IMR-90 (cell line): ENCODE results near the gene LRRC61. TPM values are rescaled to one million over a fixed set of nuclear protein-coding genes. Genes with fewer than 3 reads are reported as not detected.
A peak's percentile ranks its signal among the peaks of the same experiment; 100 is the strongest.

Experiments used
- ATAC-seq: fragments of 200-7000 bp; cut with Tn5 transposase; 2 replicates; pipeline ENCODE4 v1.9.1; 2020; ENCODE audit warnings: low read depth, mild to moderate bottlenecking, moderate library complexity
- BruUV-seq: library from RNA; stranded (reverse); fragments of 400-500 nt; replicated peaks from 2 replicates; lab custom pipeline; 2021; lab: Mats Ljungman, UMichigan
- CTCF ChIA-PET: fragments of 300-600 bp; formaldehyde crosslinking; extraction: SDS; loops from one replicate; lab custom pipeline; 2021; ENCODE audit warnings: antibody characterized with exemption; lab: Yijun Ruan, JAX
- POLR2A ChIA-PET: fragments of 300-600 bp; sonication (Branson Sonifier 250); formaldehyde crosslinking; loops from one replicate; lab custom pipeline; 2022; ENCODE audit warnings: antibody characterized with exemption; ENCODE audit not compliant: unreplicated experiment; lab: Charles Lee
- DNase-seq: peaks from one replicate; pipeline ENCODE4 v3.0.0; 2013
- H2AFZ ChIP-seq: replicated peaks from 2 replicates; pipeline ENCODE3; 2013; ENCODE audit warnings: low read length, mild to moderate bottlenecking; ENCODE audit not compliant: poor library complexity
- H2AK5ac ChIP-seq: 2 replicates; pipeline ENCODE4 v1.6.1; 2013; ENCODE audit warnings: low read depth, low read length, inconsistent platforms
- H2AK9ac ChIP-seq: replicated peaks from 2 replicates; pipeline ENCODE3; 2013; ENCODE audit warnings: mild to moderate bottlenecking, low read depth, low read length, moderate library complexity; ENCODE audit not compliant: poor library complexity
- H2BK120ac ChIP-seq: 2 replicates; pipeline ENCODE4 v1.6.1; 2013; ENCODE audit warnings: low read depth, low read length, inconsistent platforms
- H2BK15ac ChIP-seq: 3 replicates; pipeline ENCODE4 v1.6.1; 2013; ENCODE audit warnings: low read depth, low read length, inconsistent platforms
- H2BK20ac ChIP-seq: 2 replicates; pipeline ENCODE4 v1.6.1; 2013; ENCODE audit warnings: low read depth, mild to moderate bottlenecking, inconsistent platforms, low read length, moderate library complexity
- H2BK5ac ChIP-seq: 2 replicates; pipeline ENCODE4 v1.6.1; 2013; ENCODE audit warnings: mild to moderate bottlenecking, low read depth, low read length, inconsistent platforms; ENCODE audit not compliant: poor library complexity, severe bottlenecking
- H3K14ac ChIP-seq: replicated peaks from 2 replicates; pipeline ENCODE4 v1.6.1; 2013; ENCODE audit warnings: low read depth, low read length, inconsistent platforms
- H3K18ac ChIP-seq: 2 replicates; pipeline ENCODE4 v1.6.1; 2013; ENCODE audit warnings: low read depth, low read length, control low read depth
- H3K23ac ChIP-seq: 2 replicates; pipeline ENCODE4 v1.6.1; 2013; ENCODE audit warnings: low read depth, low read length, inconsistent platforms
- H3K27ac ChIP-seq: 2 replicates; pipeline ENCODE4 v1.5.1; 2013; ENCODE audit warnings: mild to moderate bottlenecking, control low read depth, low read length; ENCODE audit not compliant: insufficient read depth
- H3K27me3 ChIP-seq: 2 replicates; pipeline ENCODE4 v1.6.1; 2013; ENCODE audit warnings: low read length; ENCODE audit not compliant: control insufficient read depth, insufficient read depth
- H3K36me3 ChIP-seq: 2 replicates; pipeline ENCODE4 v1.6.1; 2013; ENCODE audit warnings: low read length, mixed read lengths; ENCODE audit not compliant: control insufficient read depth, insufficient read depth
- H3K4ac ChIP-seq: 2 replicates; pipeline ENCODE4 v1.6.1; 2013; ENCODE audit warnings: low read depth, low read length, inconsistent platforms
- H3K4me1 ChIP-seq: 2 replicates; pipeline ENCODE4 v1.6.1; 2013; ENCODE audit warnings: low read length, mixed read lengths; ENCODE audit not compliant: control insufficient read depth, insufficient read depth
- H3K4me2 ChIP-seq: 2 replicates; pipeline ENCODE4 v1.6.1; 2013; ENCODE audit warnings: low read depth, mild to moderate bottlenecking, control low read depth, low read length, moderate library complexity
- H3K4me3 ChIP-seq: 2 replicates; pipeline ENCODE4 v1.5.1; 2013; ENCODE audit warnings: low read depth, mild to moderate bottlenecking, control low read depth, low read length, moderate library complexity; ENCODE audit not compliant: insufficient read depth
- H3K56ac ChIP-seq: 2 replicates; pipeline ENCODE4 v1.6.1; 2013; ENCODE audit warnings: low read length, inconsistent platforms; ENCODE audit not compliant: insufficient read depth; ENCODE audit errors: extremely low read depth
- H3K79me1 ChIP-seq, 2 experiments: 2 replicates each; pipeline ENCODE4 v1.6.1; 2013; ENCODE audit warnings: low read length in 2 of 2, inconsistent platforms in 1 of 2, low read depth in 1 of 2
- H3K9ac ChIP-seq: 2 replicates; pipeline ENCODE4 v1.6.1; 2013; ENCODE audit warnings: low read depth, low read length, control low read depth
- H3K9me1 ChIP-seq: 2 replicates; pipeline ENCODE4 v1.6.1; 2013; ENCODE audit warnings: low read length, inconsistent platforms; ENCODE audit not compliant: insufficient read depth
- H3K9me3 ChIP-seq: 2 replicates; pipeline ENCODE4 v1.6.1; 2013; ENCODE audit warnings: low read length; ENCODE audit not compliant: control insufficient read depth, insufficient read depth
- H4K20me1 ChIP-seq: 2 replicates; pipeline ENCODE4 v1.6.1; 2013; ENCODE audit warnings: low read length, inconsistent platforms; ENCODE audit not compliant: insufficient read depth
- H4K5ac ChIP-seq: 2 replicates; pipeline ENCODE4 v1.6.1; 2013; ENCODE audit warnings: mild to moderate bottlenecking, low read depth, low read length, control low read depth
- H4K8ac ChIP-seq, 2 experiments: 2 replicates each; pipeline ENCODE4 v1.6.1; 2013; ENCODE audit warnings: low read depth in 2 of 2, low read length in 2 of 2, control low read depth in 1 of 2, inconsistent platforms in 1 of 2
- H4K91ac ChIP-seq: 2 replicates; pipeline ENCODE4 v1.6.1; 2013; ENCODE audit warnings: low read depth, low read length, inconsistent platforms; ENCODE audit not compliant: insufficient read depth
- FOS ChIP-seq: fragments of 150-350 bp; IDR thresholded peaks from 2 replicates; pipeline ENCODE4 v1.6.1; 2016; ENCODE audit warnings: low read depth, low read length
- NFE2L2 ChIP-seq: fragments of 150-350 bp; IDR thresholded peaks from 2 replicates; pipeline ENCODE4 v1.6.1; 2016; ENCODE audit warnings: low read depth, mild to moderate bottlenecking, low read length
- RAD21 ChIP-seq: IDR thresholded peaks from 2 replicates; pipeline ENCODE4 v1.6.1; 2012; ENCODE audit warnings: low read length, improper control_type of control experiment
- RCOR1 ChIP-seq: IDR thresholded peaks from 2 replicates; pipeline ENCODE4 v1.6.1; 2012; ENCODE audit warnings: mild to moderate bottlenecking, low read length, improper control_type of control experiment; ENCODE audit not compliant: insufficient replicate concordance
- WGBS, 2 experiments: methylation state at CpG; one replicate each; pipeline versions ENCODE4 v1.1.5 to v1.1.7; 2013; ENCODE audit warnings: missing lambda C conversion rate in 2 of 2; ENCODE audit not compliant: insufficient read length in 1 of 2; ENCODE audit errors: extremely low coverage in 2 of 2; 5-methylcytosine and 5-hydroxymethylcytosine counted together
- dilution Hi-C: fragments of 300-500 bp; cut with HindIII; formaldehyde crosslinking; loops from one replicate; pipeline ENCODE4 v1.14.3; 2018; ENCODE audit warnings: low sequenced_read_pairs; ENCODE audit not compliant: unreplicated experiment
- in situ Hi-C: fragments of 300-500 bp; cut with MboI; formaldehyde crosslinking; loops from 3 replicates; pipeline ENCODE4 v1.14.3; 2019; ENCODE audit warnings: low sequenced_read_pairs, inconsistent platforms, mixed read lengths
- intact Hi-C: fragments of 100-400 bp; cut with micrococcal nuclease; formaldehyde crosslinking; loops from 2 replicates; pipeline ENCODE4 v1.10.0; 2022
- polyA plus RNA-seq, 3 experiments: library from polyadenylated mRNA; depleted of rRNA; stranded (reverse); fragments of >200 nt; gene quantifications; 2 replicates each; pipeline ENCODE4 v1.2.3, GENCODE V29; 2012; ENCODE audit warnings: low replicate concordance in 1 of 3
- total RNA-seq: library from RNA; depleted of rRNA; stranded (reverse); fragments of >200 nt; gene quantifications from 2 replicates; pipeline ENCODE4 v1.2.3, GENCODE V29; 2012
- TF ChIP-seq, protein P1 (sequence below): fragments of 150-350 bp; IDR thresholded peaks from 2 replicates; pipeline ENCODE4 v1.6.1; 2016; ENCODE audit warnings: low read depth, mild to moderate bottlenecking, low read length, moderate library complexity, borderline replicate concordance
- TF ChIP-seq, protein P2 (sequence below): conservative IDR thresholded peaks from 2 replicates; pipeline ENCODE4 v1.5.1; 2012; ENCODE audit warnings: mild to moderate bottlenecking, low read depth, low read length, improper control_type of control experiment

LRRC61 gene
- total and polyA plus RNA-seq, 2 of the 4 experiments (the other 2 are of a cell fraction), result 0.07 TPM; not detected in 1

GRCh38 chr7:150317748-150318444 lies 5.3 kb upstream of the LRRC61 start:
- dilution Hi-C loops, result no loop called here
- Histone ChIP-seq H2AK9ac (no peak overlapping the region), H3K4me2 (no peak overlapping the region)

More at GRCh38 chr7:150317748-150318444, 5.3 kb upstream of the LRRC61 start:
- H3K9ac ChIP-seq, result no peak overlapping the region
- H2AFZ ChIP-seq, result no peak overlapping the region
- BruUV-seq, result no TSS peak
- no peak overlapping the region for H4K91ac ChIP-seq
- no peak overlapping the region for H4K5ac ChIP-seq
- H2BK120ac ChIP-seq, result no peak overlapping the region
- in situ Hi-C loops (loop anchor here (25.0 kb wide), 1 partner anchor 419 kb away; the partner anchor contains the start of gene GIMAP5), intact Hi-C loops (no loop called here)
- DNase-seq (peak; percentile 63), ATAC-seq (peak; percentile 51; the same call in 1 of the 2 replicates)
- no peak overlapping the region for H3K14ac ChIP-seq
- WGBS, 2 experiments, result 71% methylated on average over 1 of the region's 7 CpGs; no CpG with 5 or more reads in 1 of the 2 experiments
- H2AK5ac ChIP-seq, result no peak overlapping the region
- no peak overlapping the region for H3K27ac ChIP-seq
- ChIA-PET CTCF (no interaction called here), POLR2A (no interaction called here)
- no peak overlapping the region for H3K18ac ChIP-seq
- no peak overlapping the region for H3K4me3 ChIP-seq
- H3K56ac ChIP-seq, result no peak overlapping the region
- TF ChIP-seq FOS (no peak), NFE2L2 (no peak), RCOR1 (no peak), RAD21 (no peak)
- TF ChIP-seq, protein P1, sequence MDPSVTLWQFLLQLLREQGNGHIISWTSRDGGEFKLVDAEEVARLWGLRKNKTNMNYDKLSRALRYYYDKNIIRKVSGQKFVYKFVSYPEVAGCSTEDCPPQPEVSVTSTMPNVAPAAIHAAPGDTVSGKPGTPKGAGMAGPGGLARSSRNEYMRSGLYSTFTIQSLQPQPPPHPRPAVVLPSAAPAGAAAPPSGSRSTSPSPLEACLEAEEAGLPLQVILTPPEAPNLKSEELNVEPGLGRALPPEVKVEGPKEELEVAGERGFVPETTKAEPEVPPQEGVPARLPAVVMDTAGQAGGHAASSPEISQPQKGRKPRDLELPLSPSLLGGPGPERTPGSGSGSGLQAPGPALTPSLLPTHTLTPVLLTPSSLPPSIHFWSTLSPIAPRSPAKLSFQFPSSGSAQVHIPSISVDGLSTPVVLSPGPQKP, result no peak
- TF ChIP-seq, protein P2, sequence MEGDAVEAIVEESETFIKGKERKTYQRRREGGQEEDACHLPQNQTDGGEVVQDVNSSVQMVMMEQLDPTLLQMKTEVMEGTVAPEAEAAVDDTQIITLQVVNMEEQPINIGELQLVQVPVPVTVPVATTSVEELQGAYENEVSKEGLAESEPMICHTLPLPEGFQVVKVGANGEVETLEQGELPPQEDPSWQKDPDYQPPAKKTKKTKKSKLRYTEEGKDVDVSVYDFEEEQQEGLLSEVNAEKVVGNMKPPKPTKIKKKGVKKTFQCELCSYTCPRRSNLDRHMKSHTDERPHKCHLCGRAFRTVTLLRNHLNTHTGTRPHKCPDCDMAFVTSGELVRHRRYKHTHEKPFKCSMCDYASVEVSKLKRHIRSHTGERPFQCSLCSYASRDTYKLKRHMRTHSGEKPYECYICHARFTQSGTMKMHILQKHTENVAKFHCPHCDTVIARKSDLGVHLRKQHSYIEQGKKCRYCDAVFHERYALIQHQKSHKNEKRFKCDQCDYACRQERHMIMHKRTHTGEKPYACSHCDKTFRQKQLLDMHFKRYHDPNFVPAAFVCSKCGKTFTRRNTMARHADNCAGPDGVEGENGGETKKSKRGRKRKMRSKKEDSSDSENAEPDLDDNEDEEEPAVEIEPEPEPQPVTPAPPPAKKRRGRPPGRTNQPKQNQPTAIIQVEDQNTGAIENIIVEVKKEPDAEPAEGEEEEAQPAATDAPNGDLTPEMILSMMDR, result no peak
- no peak overlapping the region for H2BK5ac ChIP-seq
- H3K4me1 ChIP-seq, result peaks cover 2% of the 10 kb centered on the region; the same call in 1 of the 2 replicates
- H4K8ac ChIP-seq, result no peak overlapping the region
- no peak overlapping the region for H2BK15ac ChIP-seq
- no peak overlapping the region for H3K23ac ChIP-seq
- no peaks in the 10 kb centered on the region for H3K36me3 ChIP-seq
- H4K20me1 ChIP-seq, result no peaks in the 10 kb centered on the region
- H2BK20ac ChIP-seq, result no peak overlapping the region
- no peak overlapping the region for H3K4ac ChIP-seq
- H3K9me3 ChIP-seq, result no peaks in the 10 kb centered on the region
- no peaks in the 10 kb centered on the region for H3K79me1 ChIP-seq
- no peaks in the 10 kb centered on the region; the same call in 1 of the 2 replicates for H3K27me3 ChIP-seq
- no peaks in the 10 kb centered on the region for H3K9me1 ChIP-seq
